ENCODE results near the gene PIH1D1.

Gene PIH1D1

DNA sequence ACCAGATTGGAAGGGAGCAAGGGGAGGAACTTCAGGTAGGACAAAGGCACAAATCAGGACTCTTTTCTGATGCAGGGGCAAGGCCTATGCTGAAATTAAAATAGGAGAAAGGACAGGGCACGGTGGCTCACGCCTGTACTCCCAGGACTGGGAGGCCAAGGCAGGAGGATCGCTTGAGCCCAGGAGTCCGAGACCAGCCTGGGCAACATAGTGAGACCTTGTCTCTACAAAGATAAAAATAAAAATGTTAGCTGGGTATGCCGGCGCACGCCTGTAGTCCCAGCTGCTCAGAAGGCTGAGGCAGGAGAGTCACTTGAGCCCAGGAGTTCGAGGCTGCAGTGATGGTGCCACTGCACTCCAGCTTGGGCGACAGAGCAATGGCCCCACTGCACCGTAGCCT lies 15.9 kb downstream of the PIH1D1 start:
- no peak for DNase-seq (ENCODE audit: low read depth, low spot score)

DNA sequence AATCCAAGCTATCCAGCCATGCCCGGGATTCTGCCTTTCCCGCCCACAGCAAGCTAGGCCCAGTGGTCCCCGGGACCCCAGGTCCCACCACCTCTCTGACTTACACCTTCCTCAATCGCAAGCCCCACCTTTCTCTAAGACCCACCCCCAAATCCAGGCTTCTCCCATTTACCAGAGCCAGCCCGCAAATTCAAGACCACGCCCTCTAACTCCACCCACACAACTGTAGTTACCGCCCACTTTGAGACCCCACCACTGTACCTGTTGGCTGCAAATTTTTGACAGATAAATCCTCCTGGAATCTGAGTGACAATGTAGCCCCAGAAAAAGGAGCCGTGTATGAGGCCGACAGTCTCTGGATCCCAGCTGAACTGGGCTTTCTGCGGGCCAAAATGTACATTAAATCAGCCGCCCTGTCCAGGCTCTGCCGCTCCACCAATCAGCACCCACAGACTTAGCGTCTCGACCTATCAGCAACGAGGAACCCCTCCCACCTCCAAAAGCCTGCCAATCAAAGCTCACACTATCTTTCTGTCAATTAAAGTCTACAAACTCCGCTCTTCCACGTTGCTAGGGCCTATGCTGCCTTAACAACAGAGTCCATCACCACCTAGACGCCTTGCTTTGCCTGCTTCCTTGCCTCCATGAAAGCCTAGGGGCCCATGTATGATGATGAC lies 16.6 kb downstream of the PIH1D1 start:
- DNase-seq (ENCODE audit: low read depth, low spot score): no peak

DNA sequence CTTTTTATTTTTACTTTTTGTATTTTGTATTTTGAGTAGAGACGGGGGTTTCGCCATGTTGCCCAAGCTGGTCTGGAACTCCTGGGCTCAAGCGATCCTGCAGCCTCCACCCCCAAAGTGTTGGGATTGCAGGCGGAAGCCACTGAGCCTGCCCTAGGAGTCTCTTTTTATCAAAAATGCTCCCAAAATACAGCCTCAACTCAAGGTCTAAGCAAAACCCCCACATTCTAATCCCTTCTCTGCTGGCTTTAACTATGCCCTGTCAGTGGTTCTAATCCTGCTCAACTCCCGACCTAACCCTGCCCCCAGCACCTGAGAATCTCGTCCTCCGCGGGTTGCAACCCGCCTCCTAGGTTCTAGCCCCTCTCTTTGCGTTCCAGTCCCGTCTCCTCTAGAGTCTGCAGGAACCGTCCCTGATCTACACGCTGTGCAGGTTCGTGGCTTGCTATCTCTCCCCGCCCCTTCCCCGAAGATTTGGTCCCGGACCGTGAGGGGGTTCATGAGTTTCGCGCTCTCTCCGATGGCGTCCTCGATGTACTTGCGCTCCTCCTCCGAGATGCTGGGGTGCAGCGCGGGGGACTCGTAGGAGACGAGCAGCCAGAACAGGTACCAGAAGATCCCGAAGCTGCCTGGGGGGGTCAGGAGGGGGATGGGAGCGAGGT lies 18.2 kb downstream of the PIH1D1 start:
- DNase-seq (ENCODE audit: low read depth, low spot score): no peak

GRCh38 chr19:49432141-49433073 lies 19.2 kb downstream of the PIH1D1 start:
- peak; percentile 80 for DNase-seq (ENCODE audit: low read depth, low spot score)

DNA sequence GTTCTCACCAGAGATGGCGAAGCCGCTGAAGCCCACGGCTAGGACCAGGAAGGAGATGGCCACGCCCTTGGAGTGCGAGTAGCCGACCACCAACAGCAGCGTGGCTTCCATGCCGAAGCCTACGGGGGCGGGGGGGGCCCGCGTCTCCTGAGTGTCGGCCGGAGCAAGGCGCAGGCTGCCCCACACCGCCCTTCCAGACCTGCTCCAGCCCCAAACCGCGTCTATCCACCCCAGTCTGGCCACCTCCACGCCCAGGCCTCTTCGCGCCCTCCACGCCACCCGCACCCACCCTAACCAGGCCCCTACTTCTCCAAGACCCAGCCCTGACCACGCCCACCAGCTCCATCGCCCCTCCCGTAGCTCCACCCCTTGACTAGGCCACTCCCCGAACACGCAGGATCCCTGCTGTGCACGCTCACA lies 20.3 kb downstream of the PIH1D1 start:
- no peak for DNase-seq (ENCODE audit: low read depth, low spot score)

GRCh38 chr19:49430678-49431329 lies 20.8 kb downstream of the PIH1D1 start:
- DNase-seq (ENCODE audit: low read depth, low spot score): no peak

DNA sequence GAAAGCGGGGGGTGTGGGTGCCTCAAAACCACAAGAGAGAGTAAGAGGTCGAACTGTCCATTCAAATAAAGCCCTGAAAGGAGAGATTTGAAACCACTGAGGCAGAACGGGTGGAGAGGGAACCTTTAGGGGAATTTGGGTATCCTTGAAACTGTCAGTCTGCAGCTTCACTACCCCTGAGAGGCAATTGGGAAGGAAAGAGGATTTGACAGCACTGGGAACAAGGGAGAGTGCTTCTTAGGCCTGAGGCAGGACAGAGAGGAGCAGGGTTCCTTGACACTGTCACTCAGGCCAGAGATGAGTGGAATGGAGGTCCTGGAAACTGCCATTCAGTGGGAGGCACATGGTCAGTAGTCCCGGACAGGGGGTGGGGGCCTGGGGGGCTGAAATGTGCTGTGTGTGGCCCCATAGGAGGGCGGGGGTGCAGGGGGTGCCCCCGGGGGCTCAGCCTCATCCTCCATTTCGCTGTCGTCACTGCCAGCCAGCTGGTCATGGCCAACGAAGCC lies 21.4 kb downstream of the PIH1D1 start:
- DNase-seq (ENCODE audit: low read depth, low spot score): no peak

- no peak for DNase-seq (ENCODE audit: low read depth, low spot score)
These were observed 22.8 kb downstream of the PIH1D1 start for GRCh38 chr19:49428547-49429451.

GRCh38 chr19:49427855-49428546 lies 23.6 kb downstream of the PIH1D1 start:
- DNase-seq (ENCODE audit: low read depth, low spot score): peak; percentile 63

DNA sequence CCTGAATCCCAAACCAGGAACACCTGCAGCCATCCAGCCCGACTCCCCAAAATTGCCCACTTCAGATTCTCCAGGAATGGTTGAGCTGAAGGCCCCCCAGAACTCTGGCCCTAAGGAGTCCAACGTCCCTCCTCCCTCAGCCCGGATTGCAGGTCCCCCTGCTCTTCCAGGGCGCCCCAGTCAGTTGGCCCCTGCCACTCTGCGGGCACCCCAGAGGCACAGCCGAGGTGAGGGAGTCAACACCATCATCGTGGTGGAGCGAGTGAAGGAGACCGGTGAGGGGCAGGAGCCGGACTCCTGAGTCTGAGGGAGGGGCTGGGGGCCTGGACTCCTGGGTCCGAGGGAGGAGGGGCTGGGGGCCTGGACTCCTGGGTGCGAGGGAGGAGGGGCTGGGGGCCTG lies 24.3 kb downstream of the PIH1D1 start:
- DNase-seq (ENCODE audit: low read depth, low spot score): no peak

DNA sequence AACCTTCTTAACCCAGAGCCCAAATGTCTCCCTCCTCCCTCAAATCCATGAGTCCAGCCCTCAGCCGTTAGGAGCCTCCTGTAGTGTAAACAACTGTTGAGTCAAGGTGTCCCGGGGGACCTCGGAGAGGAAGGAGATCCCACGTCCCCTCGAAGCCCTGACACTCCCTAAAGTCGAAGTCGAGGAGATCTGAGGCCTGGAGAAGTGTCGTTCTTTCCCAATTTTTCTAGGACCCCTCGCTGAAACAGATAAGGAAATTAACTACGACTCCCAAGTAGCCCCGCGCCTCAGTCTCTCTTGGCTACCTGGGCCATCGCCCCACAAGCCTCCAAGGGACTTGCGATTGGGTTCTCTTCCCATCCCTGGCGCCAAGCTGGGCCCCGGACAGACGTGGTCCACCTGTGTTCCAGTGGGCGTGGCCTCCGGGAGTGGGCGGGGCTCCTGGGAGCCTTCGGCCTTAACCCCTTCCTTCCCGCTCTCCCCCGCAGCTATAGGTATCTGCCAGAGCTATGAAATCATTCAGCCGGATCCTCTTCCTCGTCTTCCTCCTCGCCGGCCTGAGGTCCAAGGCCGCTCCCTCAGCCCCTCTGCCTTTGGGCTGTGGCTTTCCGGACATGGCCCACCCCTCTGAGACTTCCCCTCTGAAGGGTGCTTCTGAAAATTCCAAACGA lies 25.6 kb downstream of the PIH1D1 start:
- DNase-seq (ENCODE audit: low read depth, low spot score): peak; percentile 89

DNA sequence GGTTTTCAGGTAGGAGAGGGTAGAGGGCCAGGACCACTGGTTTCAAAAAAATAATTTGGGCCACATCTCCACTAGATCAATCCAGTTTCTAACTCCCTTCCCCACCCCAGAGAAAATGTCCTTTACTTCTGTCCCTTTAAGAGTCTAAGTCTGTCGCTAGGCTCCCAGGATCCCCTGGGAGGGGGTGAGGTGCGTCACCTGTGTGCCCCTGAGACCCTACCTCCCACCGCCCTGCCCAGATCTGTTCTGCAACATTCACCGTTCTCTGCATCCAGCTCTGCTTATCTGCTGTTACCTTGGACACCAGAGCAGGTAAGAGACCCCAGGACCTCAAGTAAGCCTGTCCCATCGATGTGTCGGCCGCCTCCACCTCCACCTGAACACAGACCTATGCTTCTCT lies 26.4 kb downstream of the PIH1D1 start, which contains the start of gene GFY:
TSS of gene GFY (plus strand) at position 211 of the 400 bp plus-strand sequence. CDS start 1,043 bp downstream, outside the sequence.
- no peak for DNase-seq (ENCODE audit: low read depth, low spot score)

DNA sequence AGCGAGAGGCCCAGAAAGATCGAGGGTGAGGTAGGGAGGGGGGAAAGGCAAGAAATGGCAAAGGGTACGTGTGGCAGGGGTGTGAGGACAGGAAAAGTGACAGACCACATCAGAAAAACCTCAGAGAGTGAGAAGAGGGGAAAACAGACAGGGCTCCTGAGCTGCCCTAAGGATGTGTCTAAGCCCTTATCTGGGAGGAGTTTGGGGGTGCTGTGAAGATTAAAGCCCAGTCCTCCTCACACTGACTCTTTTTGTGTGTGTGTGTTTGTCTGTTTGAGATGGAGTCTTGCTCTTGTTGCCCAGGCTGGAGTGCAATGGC lies 27.7 kb downstream of the PIH1D1 start:
- DNase-seq (ENCODE audit: low read depth, low spot score): no peak

GRCh38 chr19:49423071-49423984 lies 28.3 kb downstream of the PIH1D1 start, which contains the start of gene PTH2:
PTH2 (minus strand) TSS chr19:49423441; CDS start chr19:49423339, 102 bp downstream.
- no peak for DNase-seq (ENCODE audit: low read depth, low spot score)

DNA sequence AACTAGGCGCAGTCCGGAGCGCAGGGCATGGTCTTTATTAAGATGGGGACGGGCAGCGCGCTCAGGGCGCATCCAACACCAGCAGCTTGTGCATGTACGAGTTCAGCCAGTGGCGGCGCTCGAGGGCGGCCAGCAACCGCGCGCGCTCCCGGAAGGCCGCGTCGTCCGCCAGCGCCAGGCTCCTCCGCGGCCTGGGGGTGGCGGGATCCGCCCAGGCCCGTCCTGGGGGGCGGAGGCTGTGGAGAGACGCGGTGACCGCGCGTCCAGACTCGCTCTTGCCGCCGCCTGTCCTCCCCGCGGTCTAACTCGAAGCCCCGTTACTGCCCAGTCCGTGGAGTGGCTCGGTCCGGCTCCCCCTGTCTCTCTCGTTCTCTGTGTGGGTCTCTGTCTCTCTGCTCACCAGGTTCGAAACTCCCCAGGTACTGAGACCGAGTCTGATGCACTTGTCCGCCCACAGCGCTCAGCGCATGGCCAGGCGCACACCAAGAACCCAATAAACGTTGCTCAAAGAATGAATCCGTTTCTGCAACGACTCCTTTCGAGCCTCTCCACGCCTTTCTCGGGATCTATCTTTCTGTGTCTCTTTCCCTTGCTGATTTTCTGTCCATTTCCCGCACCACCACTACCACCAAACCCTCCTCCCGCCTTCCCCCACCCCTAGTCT lies 29.1 kb downstream of the PIH1D1 start:
- peak; percentile 80 for DNase-seq (ENCODE audit: low read depth, low spot score)

- no peak for DNase-seq (ENCODE audit: low read depth, low spot score)
These were observed 29.8 kb downstream of the PIH1D1 start for GRCh38 chr19:49421878-49422202.

GRCh38 chr19:49421039-49421877 lies 30.4 kb downstream of the PIH1D1 start:
- DNase-seq (ENCODE audit: low read depth, low spot score): peak; percentile 99

Data from ELF-1 (cell line).